Ecto neural progenitor cell (in vitro differentiated cells): ENCODE measurements around the gene ZNF786.
"Not testable (repeated sequence)": the region's sequence is repeated elsewhere in the genome, so short reads cannot be mapped to it uniquely, and the experiment has no call there.

Experiments
- DNase-seq: peaks from one replicate; pipeline ENCODE4 v3.0.0-alpha.2; 2018; ENCODE audit warnings: low spot score

Gene ZNF786

GRCh38 chr7:149077594-149077993 is 12.9 kb downstream of the ZNF786 start:
- no peak for DNase-seq

GRCh38 chr7:149075286-149075685 is 15.2 kb downstream of the ZNF786 start:
- DNase-seq, result no peak

- DNase-seq, result no peak
These were observed 16.2 kb downstream of the ZNF786 start for GRCh38 chr7:149074116-149074885.

- no peak for DNase-seq
These were observed 18.1 kb downstream of the ZNF786 start for GRCh38 chr7:149072438-149072775.

GRCh38 chr7:149071641-149072437 is 18.7 kb downstream of the ZNF786 start:
- peak; percentile 76 for DNase-seq

GRCh38 chr7:149071182-149071635 is 19.3 kb downstream of the ZNF786 start:
- no peak for DNase-seq

- no peak for DNase-seq
These were observed 20.0 kb downstream of the ZNF786 start for GRCh38 chr7:149070372-149071125.

GRCh38 chr7:149067869-149068268 is 22.6 kb downstream of the ZNF786 start:
- DNase-seq, result no peak

GRCh38 chr7:149063476-149063875 is 27.0 kb downstream of the ZNF786 start:
- no peak for DNase-seq

- DNase-seq, result not testable (repeated sequence)
These were observed 28.2 kb downstream of the ZNF786 start for GRCh38 chr7:149062217-149062899.

- no peak for DNase-seq
These were observed 30.4 kb downstream of the ZNF786 start for GRCh38 chr7:149060156-149060555.

GRCh38 chr7:149053885-149054284 is 36.6 kb downstream of the ZNF786 start:
- DNase-seq, result no peak

- DNase-seq, result no peak
These were observed 37.1 kb downstream of the ZNF786 start for GRCh38 chr7:149053384-149053783.

GRCh38 chr7:149050941-149051340 is 39.6 kb downstream of the ZNF786 start:
- DNase-seq, result no peak

- no peak for DNase-seq
These were observed 41.7 kb downstream of the ZNF786 start for GRCh38 chr7:149048805-149049204.

- no peak for DNase-seq
These were observed 44.1 kb downstream of the ZNF786 start for GRCh38 chr7:149046416-149046815.

GRCh38 chr7:149043936-149044335 is 46.6 kb downstream of the ZNF786 start:
- DNase-seq, result no peak

GRCh38 chr7:149041350-149041749 is 49.2 kb downstream of the ZNF786 start:
- no peak for DNase-seq

- DNase-seq, result not testable (repeated sequence)
These were observed 51.9 kb downstream of the ZNF786 start for GRCh38 chr7:149038641-149039040.

- no peak for DNase-seq
These were observed 53.8 kb downstream of the ZNF786 start for GRCh38 chr7:149036676-149037075.

- DNase-seq, result no peak
These were observed 59.1 kb downstream of the ZNF786 start for GRCh38 chr7:149031353-149031910.

- not testable (repeated sequence) for DNase-seq
These were observed 60.1 kb downstream of the ZNF786 start for GRCh38 chr7:149030439-149030838.
